ENCODE measurements around the gene ABHD12B.

DNA sequence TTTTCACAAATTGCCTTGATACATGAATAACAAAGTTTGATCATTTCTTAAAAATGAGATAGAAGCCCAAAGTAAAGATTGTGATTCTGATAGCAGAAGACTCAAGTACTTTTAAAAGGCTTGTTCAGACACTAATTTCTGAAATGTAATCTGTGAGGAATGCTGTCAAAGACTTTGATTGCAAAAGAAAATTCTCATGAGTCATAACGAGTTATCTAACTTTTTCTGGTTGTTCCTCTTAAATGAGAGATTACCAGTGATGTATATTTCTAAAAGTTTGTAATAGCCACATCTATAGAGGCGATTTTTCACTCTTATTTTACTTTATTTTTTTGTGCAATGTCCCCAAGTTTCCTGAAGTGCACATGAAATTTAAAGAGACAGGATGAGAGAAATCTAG, 65.5 kb downstream of the ABHD12B start:
- TF ChIP-seq, protein P1, sequence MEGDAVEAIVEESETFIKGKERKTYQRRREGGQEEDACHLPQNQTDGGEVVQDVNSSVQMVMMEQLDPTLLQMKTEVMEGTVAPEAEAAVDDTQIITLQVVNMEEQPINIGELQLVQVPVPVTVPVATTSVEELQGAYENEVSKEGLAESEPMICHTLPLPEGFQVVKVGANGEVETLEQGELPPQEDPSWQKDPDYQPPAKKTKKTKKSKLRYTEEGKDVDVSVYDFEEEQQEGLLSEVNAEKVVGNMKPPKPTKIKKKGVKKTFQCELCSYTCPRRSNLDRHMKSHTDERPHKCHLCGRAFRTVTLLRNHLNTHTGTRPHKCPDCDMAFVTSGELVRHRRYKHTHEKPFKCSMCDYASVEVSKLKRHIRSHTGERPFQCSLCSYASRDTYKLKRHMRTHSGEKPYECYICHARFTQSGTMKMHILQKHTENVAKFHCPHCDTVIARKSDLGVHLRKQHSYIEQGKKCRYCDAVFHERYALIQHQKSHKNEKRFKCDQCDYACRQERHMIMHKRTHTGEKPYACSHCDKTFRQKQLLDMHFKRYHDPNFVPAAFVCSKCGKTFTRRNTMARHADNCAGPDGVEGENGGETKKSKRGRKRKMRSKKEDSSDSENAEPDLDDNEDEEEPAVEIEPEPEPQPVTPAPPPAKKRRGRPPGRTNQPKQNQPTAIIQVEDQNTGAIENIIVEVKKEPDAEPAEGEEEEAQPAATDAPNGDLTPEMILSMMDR (IDR thresholded peaks at IDR 0.05; ENCODE audit: extremely low read depth in 1 of 2, insufficient read depth in 1 of 2, low read depth in 1 of 2, low read length in 2 of 2) = no peak
- TF ChIP-seq POLR2A (IDR thresholded peaks at IDR 0.05; ENCODE audit: low read depth, low read length) (no peak), EZH2 (IDR thresholded peaks at IDR 0.05; ENCODE audit: borderline replicate concordance, low read depth, low read length, severe bottlenecking) (no peak), POLR2AphosphoS5 (IDR thresholded peaks at IDR 0.05; ENCODE audit: insufficient read depth, low read depth, low read length) (no peak)
- TF ChIP-seq, protein P2, sequence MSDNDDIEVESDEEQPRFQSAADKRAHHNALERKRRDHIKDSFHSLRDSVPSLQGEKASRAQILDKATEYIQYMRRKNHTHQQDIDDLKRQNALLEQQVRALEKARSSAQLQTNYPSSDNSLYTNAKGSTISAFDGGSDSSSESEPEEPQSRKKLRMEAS (IDR thresholded peaks at IDR 0.05; ENCODE audit: insufficient read depth, insufficient read length) = no peak
